ENCODE data around the gene PTGFRN. TPM values are rescaled to one million over a fixed set of nuclear protein-coding genes. Genes with fewer than 3 reads are reported as not detected.
A peak's percentile ranks its signal among the peaks of the same experiment; 100 is the strongest.

Gene PTGFRN
- total RNA-seq, 1 donor from 2014 or later: 35.6 TPM

- Mint-ChIP-seq H3K9me3 (no peaks in the 10 kb centered on the region), H3K27ac (ENCODE audit: unreplicated experiment) (no peak overlapping the region), H3K4me3 (no peak overlapping the region), H3K27me3 (ENCODE audit: low read depth) (peaks cover 12% of the 10 kb centered on the region), H3K4me1 (no peaks in the 10 kb centered on the region), H3K36me3 (ENCODE audit: low read depth) (no peaks in the 10 kb centered on the region)
- no peak for DNase-seq (ENCODE audit: low read depth, low spot score)
- no peak for TF ChIP-seq CTCF (conservative IDR thresholded peaks at IDR 0.05)
Observed at GRCh38 chr1:116902723-116903383, 6.9 kb upstream of the PTGFRN start.

- H3K27me3 Mint-ChIP-seq (ENCODE audit: low read depth): peaks cover 12% of the 10 kb centered on the region
Observed at GRCh38 chr1:116904791-116905320, 4.9 kb upstream of the PTGFRN start.

GRCh38 chr1:116906812-116907211 is 2.9 kb upstream of the PTGFRN start:
- H3K27ac Mint-ChIP-seq (ENCODE audit: unreplicated experiment): no peak overlapping the region
- peaks cover 13% of the 10 kb centered on the region for H3K4me1 Mint-ChIP-seq
- no peak for TF ChIP-seq CTCF (conservative IDR thresholded peaks at IDR 0.05)

More at GRCh38 chr1:116904791-116905320, 4.9 kb upstream of the PTGFRN start:
- Mint-ChIP-seq H3K9me3 (no peaks in the 10 kb centered on the region), H3K36me3 (ENCODE audit: low read depth) (no peaks in the 10 kb centered on the region), H3K4me1 (peaks cover 13% of the 10 kb centered on the region), H3K4me3 (no peak overlapping the region), H3K27ac (ENCODE audit: unreplicated experiment) (no peak overlapping the region)
- no peak for TF ChIP-seq CTCF (conservative IDR thresholded peaks at IDR 0.05)
- DNase-seq (ENCODE audit: low read depth, low spot score): no peak

GRCh38 chr1:116907351-116907750 is 2.4 kb upstream of the PTGFRN start:
- H3K4me3 Mint-ChIP-seq: no peak overlapping the region
- no peak overlapping the region for H3K27ac Mint-ChIP-seq (ENCODE audit: unreplicated experiment)
- no peak for DNase-seq (ENCODE audit: low read depth, low spot score)
- TF ChIP-seq CTCF (conservative IDR thresholded peaks at IDR 0.05): no peak
- H3K27me3 Mint-ChIP-seq (ENCODE audit: low read depth): peaks cover 3% of the 10 kb centered on the region
- H3K4me1 Mint-ChIP-seq: peaks cover 13% of the 10 kb centered on the region
- H3K36me3 Mint-ChIP-seq (ENCODE audit: low read depth): no peaks in the 10 kb centered on the region
- no peaks in the 10 kb centered on the region for H3K9me3 Mint-ChIP-seq

More at GRCh38 chr1:116906812-116907211, 2.9 kb upstream of the PTGFRN start:
- DNase-seq (ENCODE audit: low read depth, low spot score): no peak
- H3K9me3 Mint-ChIP-seq: no peaks in the 10 kb centered on the region
- peak overlapping the region; percentile 74 for H3K4me3 Mint-ChIP-seq
- no peaks in the 10 kb centered on the region for H3K36me3 Mint-ChIP-seq (ENCODE audit: low read depth)
- peaks cover 6% of the 10 kb centered on the region for H3K27me3 Mint-ChIP-seq (ENCODE audit: low read depth)

GRCh38 chr1:116908266-116908665 is 1.4 kb upstream of the PTGFRN start:
- Mint-ChIP-seq H3K27me3 (ENCODE audit: low read depth) (no peaks in the 10 kb centered on the region), H3K27ac (ENCODE audit: unreplicated experiment) (no peak overlapping the region), H3K9me3 (no peaks in the 10 kb centered on the region), H3K4me3 (peak overlapping the region; percentile 95), H3K4me1 (peaks cover 13% of the 10 kb centered on the region), H3K36me3 (ENCODE audit: low read depth) (no peaks in the 10 kb centered on the region)
- no peak for TF ChIP-seq CTCF (conservative IDR thresholded peaks at IDR 0.05)
- DNase-seq (ENCODE audit: low read depth, low spot score): no peak

All from neural crest cell (in vitro differentiated cells).